Right lobe of liver (tissue), 6 donors: ENCODE data around the gene HOXA3. TPM values are rescaled to one million over a fixed set of nuclear protein-coding genes. Genes with fewer than 3 reads are reported as not detected.

Experiments
- ATAC-seq, 4 donors: fragments of 200-7000 bp; cut with Tn5 transposase; one replicate each; pipeline ENCODE4 v1.9.1; 2020; ENCODE audit warnings: mild to moderate bottlenecking in 4 of 4, moderate library complexity in 4 of 4
- DNase-seq, 3 donors: peaks; one replicate each; pipeline ENCODE4 v3.0.0-alpha.2; 2020
- H3K27ac ChIP-seq, 3 donors: fragments of 200-600 bp; one replicate each; pipeline ENCODE4 v1.8.0; 2022
- H3K27me3 ChIP-seq, 2 donors: fragments of 200-600 bp; one replicate each; pipeline ENCODE4 v1.8.0; 2022
- H3K36me3 ChIP-seq, 4 donors: fragments of 200-600 bp; sonication (generic) in 1 of 4; one replicate each; pipeline versions ENCODE4 v1.5.1 to v1.8.0; 2017 to 2022; ENCODE audit warnings: control low read depth in 1 of 4
- H3K4me1 ChIP-seq, 4 donors: fragments of 200-600 bp; sonication (generic) in 1 of 4; one replicate each; pipeline versions ENCODE4 v1.5.1 to v1.8.0; 2017 to 2022; ENCODE audit warnings: control low read depth in 1 of 4
- H3K4me3 ChIP-seq, 3 donors: fragments of 200-600 bp; one replicate each; pipeline ENCODE4 v1.8.0; 2022
- H3K9me3 ChIP-seq, 4 donors: fragments of 200-600 bp; sonication (generic) in 1 of 4; one replicate each; pipeline versions ENCODE4 v1.5.1 to v1.8.0; 2017 to 2022; ENCODE audit warnings: control low read depth in 1 of 4
- POLR2A ChIP-seq: fragments of 450-650 bp; IDR thresholded peaks from one replicate; pipeline ENCODE4 v1.6.1; 2017; ENCODE audit warnings: antibody characterized with exemption, mild to moderate bottlenecking
- WGBS: methylation state at CpG from one replicate; pipeline ENCODE4 v1.1.6; 2018; ENCODE audit warnings: low coverage, low lambda C conversion rate; ENCODE audit not compliant: insufficient coverage; ENCODE audit errors: missing lambda C conversion rate; 5-methylcytosine and 5-hydroxymethylcytosine counted together
- intact Hi-C, 2 donors: fragments of 100-400 bp; cut with DNase I; formaldehyde crosslinking; loops; one replicate each; pipeline versions ENCODE4 v1.11.2 to v1.14.1; 2022
- total RNA-seq, 6 experiments: library from RNA; depleted of rRNA in 2 of 6; stranded (reverse); fragments of >200 nt in 2 of 6; fragmentation: NEBNext Ultra II Directional in 3 of 6; extraction: Animal tissue kit (Norgen Biotek cat#: 25700) in 3 of 6; gene quantifications; one replicate each; pipeline versions ENCODE4 v1.1.0 to v1.2.4, GENCODE V29; 2016 to 2023
- TF ChIP-seq, protein P1 (sequence below), 4 donors: fragments of 200-600 bp in 3 of 4; fragments of 450-650 bp in 1 of 4; IDR thresholded peaks; one replicate each; pipeline versions ENCODE4 v1.5.1 to v1.8.0; 2016 to 2022; ENCODE audit warnings: antibody characterized with exemption in 4 of 4, mild to moderate bottlenecking in 2 of 4
- donor health status: DM: no; HTN: yes; CAD: no.
- donor health status: DM: no; HTN: no; CAD: no.
- donor health status: DM: no; HTN: no; CAD: no.
- donor health status: DM: no; HTN: yes; CAD: no.
- donor health status: DM: no; HTN: yes; CAD: no.

Gene HOXA3
- total RNA-seq, 6 experiments from 2014 or later, result 0.17 to 0.26 (median 0.25) TPM; not detected in 2

DNA sequence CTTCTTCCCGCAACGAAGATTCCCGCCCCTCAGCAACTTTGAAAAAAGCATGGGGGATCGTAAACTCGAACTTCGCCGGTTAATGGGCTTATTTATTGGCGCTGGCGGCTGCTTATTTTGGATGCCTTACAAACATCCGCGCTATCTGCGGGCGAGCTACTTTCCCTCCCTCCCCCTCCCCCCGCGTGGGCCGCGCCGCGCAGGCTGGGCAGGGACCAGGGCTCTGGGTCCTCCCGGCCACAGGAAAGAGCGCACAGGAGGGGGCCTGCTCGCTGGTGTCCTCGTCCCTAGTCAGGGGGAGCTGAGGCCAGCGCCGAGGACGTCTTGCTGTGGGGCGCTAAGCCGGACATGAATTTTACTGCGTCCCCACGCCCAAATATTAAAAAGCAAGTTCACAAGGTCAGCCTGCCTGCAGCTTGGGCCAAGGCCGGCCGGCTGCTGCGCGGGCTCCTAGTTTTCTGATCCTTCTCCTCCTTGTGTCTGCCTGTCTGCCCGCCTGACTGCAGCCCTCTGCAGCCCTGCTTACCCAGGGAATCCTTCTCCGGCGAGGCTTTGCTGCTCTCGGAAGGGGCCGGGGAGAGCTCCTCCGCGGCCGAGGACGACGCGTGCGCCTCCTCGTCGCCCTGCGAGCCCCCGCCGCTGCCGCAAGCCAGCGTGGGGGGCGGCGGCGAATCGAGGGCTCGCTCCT, 20.6 kb upstream of the HOXA3 start:
- Histone ChIP-seq H3K4me1 (peaks cover 0 to 7% (median 0%) of the 10 kb centered on the region in 4 donors), H3K27ac (no peak overlapping the region), H3K4me3 (peak overlapping the region; percentile 1 to 27 (median 23)), H3K27me3 (peaks cover 45 to 97% of the 10 kb centered on the region in 2 donors), H3K36me3 (no peaks in the 10 kb centered on the region), H3K9me3 (no peaks in the 10 kb centered on the region)
- intact Hi-C loops, result no loop called here
- ATAC-seq (peak in 3 of 4 donors; percentile 12 to 19 (median 14)), DNase-seq (peak in 2 of 3 donors; percentile 40 to 53)
- TF ChIP-seq POLR2A, result no peak
- TF ChIP-seq, protein P1, sequence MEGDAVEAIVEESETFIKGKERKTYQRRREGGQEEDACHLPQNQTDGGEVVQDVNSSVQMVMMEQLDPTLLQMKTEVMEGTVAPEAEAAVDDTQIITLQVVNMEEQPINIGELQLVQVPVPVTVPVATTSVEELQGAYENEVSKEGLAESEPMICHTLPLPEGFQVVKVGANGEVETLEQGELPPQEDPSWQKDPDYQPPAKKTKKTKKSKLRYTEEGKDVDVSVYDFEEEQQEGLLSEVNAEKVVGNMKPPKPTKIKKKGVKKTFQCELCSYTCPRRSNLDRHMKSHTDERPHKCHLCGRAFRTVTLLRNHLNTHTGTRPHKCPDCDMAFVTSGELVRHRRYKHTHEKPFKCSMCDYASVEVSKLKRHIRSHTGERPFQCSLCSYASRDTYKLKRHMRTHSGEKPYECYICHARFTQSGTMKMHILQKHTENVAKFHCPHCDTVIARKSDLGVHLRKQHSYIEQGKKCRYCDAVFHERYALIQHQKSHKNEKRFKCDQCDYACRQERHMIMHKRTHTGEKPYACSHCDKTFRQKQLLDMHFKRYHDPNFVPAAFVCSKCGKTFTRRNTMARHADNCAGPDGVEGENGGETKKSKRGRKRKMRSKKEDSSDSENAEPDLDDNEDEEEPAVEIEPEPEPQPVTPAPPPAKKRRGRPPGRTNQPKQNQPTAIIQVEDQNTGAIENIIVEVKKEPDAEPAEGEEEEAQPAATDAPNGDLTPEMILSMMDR (IDR thresholded peaks at IDR 0.05), result no peak
- whole genome bisulfite sequencing, result 0% methylated on average over 17 of the region's 58 CpGs

DNA sequence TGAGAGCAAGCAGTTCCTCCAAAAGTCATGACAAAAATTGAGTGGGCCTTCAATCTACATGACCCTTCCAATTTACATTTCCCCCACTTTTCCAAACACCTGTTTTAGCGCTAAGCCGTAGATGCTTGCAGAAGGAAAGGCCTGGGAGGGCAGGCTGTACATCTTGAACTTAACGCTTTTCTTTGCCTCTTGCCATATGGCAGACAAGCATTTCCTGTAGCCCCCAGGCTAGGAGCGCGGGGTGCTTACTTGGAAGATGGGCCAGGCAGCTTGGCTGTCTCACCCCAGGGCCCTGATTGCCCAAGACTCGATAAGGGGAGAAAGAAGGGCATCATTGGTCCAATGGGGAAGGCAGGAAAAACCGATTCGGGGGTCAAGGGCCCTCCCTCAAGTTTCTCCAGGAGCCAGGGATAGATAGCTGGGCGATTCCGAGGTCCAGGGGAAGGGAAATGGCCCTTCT, 20.0 kb upstream of the HOXA3 start:
- intact Hi-C loops, result no loop called here
- no peaks in the 10 kb centered on the region for H3K36me3 ChIP-seq
- H3K27ac ChIP-seq, result no peak overlapping the region
- WGBS, result 0% methylated on average over 5 of the region's 10 CpGs
- H3K4me1 ChIP-seq, result peaks cover 0 to 7% (median 0%) of the 10 kb centered on the region in 4 donors
- ATAC-seq (no peak), DNase-seq (peak in 1 of 3 donors; percentile 27)
- no peak overlapping the region for H3K4me3 ChIP-seq
- H3K27me3 ChIP-seq, result peaks cover 45 to 97% of the 10 kb centered on the region in 2 donors
- H3K9me3 ChIP-seq, result no peaks in the 10 kb centered on the region
- TF ChIP-seq POLR2A, result no peak
- TF ChIP-seq, protein P1 (IDR thresholded peaks at IDR 0.05), result no peak

DNA sequence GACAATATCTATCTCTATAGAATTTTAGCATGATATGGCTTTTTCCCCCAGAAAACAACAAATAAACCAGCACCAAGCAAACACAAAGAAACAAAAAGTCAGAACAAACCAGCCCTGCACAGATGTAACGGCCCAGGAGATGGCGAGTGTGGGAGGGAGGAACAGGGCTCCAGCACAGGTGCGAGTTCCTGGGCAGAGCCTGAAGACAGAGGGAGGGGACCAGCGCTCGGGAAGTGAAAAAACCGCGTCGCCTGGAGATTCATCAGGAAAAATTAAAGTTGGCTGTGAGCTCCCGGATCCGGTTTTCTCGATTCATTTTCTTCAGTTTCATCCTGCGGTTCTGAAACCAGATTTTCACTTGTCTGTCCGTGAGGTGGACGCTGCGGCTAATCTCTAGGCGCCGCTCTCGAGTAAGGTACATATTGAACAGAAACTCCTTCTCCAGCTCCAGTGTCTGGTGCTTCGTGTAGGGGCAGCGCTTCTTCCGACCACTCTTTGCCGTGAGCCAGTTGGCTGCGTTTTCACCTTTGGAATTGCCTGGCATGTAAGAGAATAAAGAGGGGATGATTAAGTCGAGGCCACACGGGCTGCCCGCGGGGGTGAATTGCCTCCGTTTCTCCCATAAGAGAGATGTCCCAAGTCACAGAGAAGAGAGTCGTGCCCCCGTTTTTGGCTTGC, 19.4 kb upstream of the HOXA3 start:
- intact Hi-C loops, result no loop called here

DNA sequence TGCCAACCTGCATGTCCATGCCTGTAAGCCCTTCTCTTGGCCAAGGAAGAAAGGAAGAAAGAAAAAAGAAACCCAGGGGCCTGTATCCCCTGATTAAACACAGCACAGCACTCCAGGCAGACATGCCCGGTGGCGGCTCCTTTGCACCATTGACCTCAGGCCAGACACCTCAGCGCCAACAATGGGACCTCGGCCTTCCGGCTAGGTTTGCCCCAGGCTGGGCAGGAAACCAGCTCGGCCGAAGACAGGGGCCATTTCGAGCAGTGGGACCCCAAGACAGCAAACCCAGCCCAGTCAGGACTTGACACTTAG, 18.9 kb upstream of the HOXA3 start:
- Histone ChIP-seq H3K4me1 (peaks cover 0 to 7% (median 0%) of the 10 kb centered on the region in 4 donors), H3K27ac (no peak overlapping the region), H3K36me3 (no peaks in the 10 kb centered on the region), H3K27me3 (peaks cover 50 to 97% of the 10 kb centered on the region in 2 donors), H3K9me3 (no peaks in the 10 kb centered on the region), H3K4me3 (no peak overlapping the region)
- 6% methylated on average over 8 of the region's 8 CpGs for WGBS
- ATAC-seq (no peak), DNase-seq (peak in 1 of 3 donors; percentile 50)
- intact Hi-C loops, result no loop called here
- no peak for TF ChIP-seq POLR2A

More for the DNA sequence above, 19.4 kb upstream of the HOXA3 start:
- Histone ChIP-seq H3K9me3 (no peaks in the 10 kb centered on the region), H3K36me3 (no peaks in the 10 kb centered on the region), H3K4me3 (no peak overlapping the region), H3K27ac (no peak overlapping the region), H3K27me3 (peaks cover 45 to 97% of the 10 kb centered on the region in 2 donors), H3K4me1 (peaks cover 0 to 7% (median 0%) of the 10 kb centered on the region in 4 donors)
- ATAC-seq, result no peak
- TF ChIP-seq POLR2A, result no peak
- TF ChIP-seq, protein P1 (IDR thresholded peaks at IDR 0.05), result no peak
- 7% methylated on average over 24 of the region's 30 CpGs for WGBS
- DNase-seq, result peak in 1 of 3 donors; percentile 28
